HCT116 (cell line): ENCODE data around the gene MED13L. TPM values are rescaled to one million over a fixed set of nuclear protein-coding genes. Genes with fewer than 3 reads are reported as not detected.

Source experiments
- ATAC-seq: fragments of 200-7000 bp; cut with Tn5 transposase; 2 replicates; pipeline ENCODE4 v1.9.1; 2020; ENCODE audit warnings: mild to moderate bottlenecking, moderate library complexity
- BruUV-seq: library from RNA; stranded (reverse); fragments of 400-500 nt; replicated peaks from 2 replicates; lab custom pipeline; 2021; lab: Mats Ljungman, UMichigan
- CTCF ChIA-PET: fragments of 300-600 bp; sonication (Branson Sonifier 250); formaldehyde crosslinking; loops from one replicate; lab custom pipeline; 2021; ENCODE audit warnings: antibody characterized with exemption; lab: Charles Lee
- POLR2A ChIA-PET: fragments of 300-600, 350-600 bp; sonication (Branson Sonifier 250); formaldehyde crosslinking; loops from one replicate; lab custom pipeline; 2021; ENCODE audit warnings: antibody characterized with exemption; lab: Charles Lee
- RAD21 ChIA-PET, 2 experiments: fragments of 300-600 bp; sonication (Branson Sonifier 250); formaldehyde crosslinking; loops; one replicate each; lab custom pipeline; 2023; ENCODE audit warnings: low total read pairs in 2 of 2; ENCODE audit not compliant: uncharacterized antibody in 2 of 2, unreplicated experiment in 2 of 2, low non-redundant PET in 1 of 2; lab: Charles Lee
- DNase-seq: peaks from one replicate; pipeline ENCODE4 v3.0.0-alpha.2; 2010; ENCODE audit warnings: low read depth, low spot score
- H2AFZ ChIP-seq: fragments of 200-600 bp; shearing (Covaris generic), sonication (generic); 2 replicates; pipeline ENCODE4 v1.6.1; 2017; ENCODE audit warnings: low read depth, mixed run types, mixed read lengths, antibody characterized with exemption, low read length; ENCODE audit not compliant: poor library complexity, severe bottlenecking
- H3K27ac ChIP-seq: 2 replicates; pipeline ENCODE4 v1.5.1; 2012; ENCODE audit warnings: low read depth, low read length
- H3K27me3 ChIP-seq: fragments of 200-600 bp; sonication (generic); 2 replicates; pipeline ENCODE4 v1.6.1; 2016; ENCODE audit warnings: mixed run types, low read length, mixed read lengths; ENCODE audit not compliant: insufficient read depth
- H3K36me3 ChIP-seq, 2 experiments: fragments of 200-500 bp in 1 of 2; fragments of 200-600 bp in 1 of 2; sonication (Bioruptor generic) in 1 of 2; sonication (generic) in 1 of 2; 2 replicates each; pipeline versions ENCODE4 v1.5.1 to v1.6.1; 2014 to 2016; ENCODE audit warnings: low read length in 2 of 2, inconsistent platforms in 1 of 2, mixed read lengths in 1 of 2, mixed run types in 1 of 2; ENCODE audit not compliant: insufficient read depth in 2 of 2, control insufficient read depth in 1 of 2
- H3K4me1 ChIP-seq, 2 experiments: fragments of 200-600 bp in 1 of 2; sonication (generic) in 1 of 2; 2 replicates each; pipeline versions ENCODE4 v1.5.1 to v1.6.1; 2012 to 2017; ENCODE audit warnings: low read length in 2 of 2, inconsistent platforms in 1 of 2, mild to moderate bottlenecking in 1 of 2, mixed read lengths in 1 of 2, mixed run types in 1 of 2, moderate library complexity in 1 of 2; ENCODE audit not compliant: insufficient read depth in 2 of 2, control insufficient read depth in 1 of 2
- H3K4me2 ChIP-seq: fragments of 200-600 bp; sonication (generic); 2 replicates; pipeline ENCODE4 v1.6.1; 2017; ENCODE audit warnings: mixed run types, low read length, mixed read lengths
- H3K4me3 ChIP-seq, 2 experiments: fragments of 200-600 bp in 1 of 2; sonication (generic) in 1 of 2; replicated peaks in 1 of 2; 2 replicates each; pipeline ENCODE4 v1.5.1; 2011 to 2016; ENCODE audit warnings: low read length in 2 of 2, control low read depth in 1 of 2, low read depth in 1 of 2, mild to moderate bottlenecking in 1 of 2, mixed read lengths in 1 of 2, mixed run types in 1 of 2
- H3K79me2 ChIP-seq: fragments of 200-600 bp; sonication (generic); 2 replicates; pipeline ENCODE4 v1.6.1; 2017; ENCODE audit warnings: mild to moderate bottlenecking, mixed run types, low read length, moderate library complexity, mixed read lengths; ENCODE audit not compliant: insufficient read depth
- H3K9ac ChIP-seq: fragments of 200-600 bp; sonication (generic); 2 replicates; pipeline ENCODE4 v1.6.1; 2016; ENCODE audit warnings: low read length, mixed read lengths
- H3K9me2 ChIP-seq: fragments of 200-600 bp; sonication (generic), shearing (Covaris generic); 2 replicates; pipeline ENCODE4 v1.6.1; 2017; ENCODE audit warnings: mixed run types, mild to moderate bottlenecking, moderate library complexity; ENCODE audit not compliant: insufficient read depth
- H3K9me3 ChIP-seq, 2 experiments: fragments of 200-500 bp in 1 of 2; fragments of 200-600 bp in 1 of 2; sonication (Bioruptor generic) in 1 of 2; sonication (generic) in 1 of 2; 2 replicates each; pipeline ENCODE4 v1.6.1; 2014 to 2017; ENCODE audit warnings: low read length in 2 of 2, mixed read lengths in 2 of 2, inconsistent platforms in 1 of 2, low read depth in 1 of 2, mild to moderate bottlenecking in 1 of 2, mixed run types in 1 of 2, moderate library complexity in 1 of 2; ENCODE audit not compliant: control insufficient read depth in 1 of 2, insufficient read depth in 1 of 2
- H4K20me1 ChIP-seq: fragments of 200-600 bp; sonication (generic), shearing (Covaris generic); 2 replicates; pipeline ENCODE4 v1.6.1; 2017; ENCODE audit warnings: mixed run types, mild to moderate bottlenecking, moderate library complexity; ENCODE audit not compliant: insufficient read depth
- CBX3 ChIP-seq: IDR thresholded peaks from 2 replicates; pipeline ENCODE4 v1.6.1; 2012; ENCODE audit warnings: low read depth
- CEBPB ChIP-seq: IDR thresholded peaks from 2 replicates; pipeline ENCODE4 v1.6.1; 2012; ENCODE audit warnings: low read depth
- CTCF ChIP-seq, 3 experiments: fragments of 200-600 bp in 1 of 3; sonication (generic) in 1 of 3; IDR thresholded peaks in 2 of 3; conservative IDR thresholded peaks in 1 of 3; 2 replicates each; pipeline ENCODE4 v1.5.1; 2012 to 2017; ENCODE audit warnings: low read depth in 2 of 3, low read length in 2 of 3, antibody characterized with exemption in 1 of 3, borderline replicate concordance in 1 of 3, control low read depth in 1 of 3, mild to moderate bottlenecking in 1 of 3, mixed read lengths in 1 of 3, mixed run types in 1 of 3, moderate library complexity in 1 of 3; ENCODE audit not compliant: insufficient read depth in 1 of 3
- FOSL1 ChIP-seq: IDR thresholded peaks from 2 replicates; pipeline ENCODE4 v1.6.1; 2012; ENCODE audit warnings: low read depth
- JUND ChIP-seq: IDR thresholded peaks from 2 replicates; pipeline ENCODE4 v1.6.1; 2012
- MAX ChIP-seq: IDR thresholded peaks from 2 replicates; pipeline ENCODE4 v1.6.1; 2012
- POLR2AphosphoS5 ChIP-seq: IDR thresholded peaks from 2 replicates; pipeline ENCODE4 v1.6.1; 2011; ENCODE audit warnings: mild to moderate bottlenecking, low read depth, low read length, moderate library complexity
- RAD21 ChIP-seq: IDR thresholded peaks from 2 replicates; pipeline ENCODE4 v1.6.1; 2012; ENCODE audit warnings: low read depth, mild to moderate bottlenecking
- REST ChIP-seq: IDR thresholded peaks from 2 replicates; pipeline ENCODE4 v1.6.1; 2012; ENCODE audit warnings: low read depth
- SIN3A ChIP-seq: IDR thresholded peaks from 2 replicates; pipeline ENCODE4 v1.6.1; 2012; ENCODE audit warnings: low read depth
- SP1 ChIP-seq: IDR thresholded peaks from 2 replicates; pipeline ENCODE4 v1.6.1; 2012; ENCODE audit warnings: low read depth
- SRF ChIP-seq: IDR thresholded peaks from 2 replicates; pipeline ENCODE4 v1.6.1; 2012; ENCODE audit warnings: low read depth
- TCF7L2 ChIP-seq: IDR thresholded peaks from 2 replicates; pipeline ENCODE4 v1.7.0; 2011; ENCODE audit warnings: borderline replicate concordance, inconsistent platforms; ENCODE audit not compliant: insufficient read depth, insufficient read length; ENCODE audit errors: extremely low read depth
- ZFX ChIP-seq: fragments of 450-650 bp; IDR thresholded peaks from 2 replicates; pipeline ENCODE4 v1.6.1; 2017
- ZNF274 ChIP-seq: fragments of 200-500 bp; sonication (Bioruptor generic); IDR thresholded peaks from 2 replicates; pipeline ENCODE4 v1.6.1; 2014; ENCODE audit warnings: mild to moderate bottlenecking, low read depth, low read length, inconsistent platforms
- intact Hi-C: fragments of 100-400 bp; cut with micrococcal nuclease; formaldehyde crosslinking; loops from 2 replicates; pipeline ENCODE4 v1.10.0; 2022
- total RNA-seq: library from RNA; stranded (reverse); gene quantifications from one replicate; pipeline ENCODE4 v1.2.1, GENCODE V29; 2021; ENCODE audit not compliant: unreplicated experiment

MED13L gene
- total RNA-seq, 1 experiment from 2014 or later, result 176 TPM

- Histone ChIP-seq H3K4me1 (peaks cover 2 to 6% of the 10 kb centered on the region in 2 experiments; a peak in 2 of 4 replicates), H3K9me2 (no peaks in the 10 kb centered on the region), H2AFZ (no peak overlapping the region), H3K27ac (no peak overlapping the region), H3K9me3 (no peaks in the 10 kb centered on the region), H3K4me3 (no peak overlapping the region), H4K20me1 (peaks cover 41% of the 10 kb centered on the region; the same call in 1 of the 2 replicates), H3K4me2 (no peak overlapping the region), H3K36me3 (no peaks in the 10 kb centered on the region), H3K27me3 (no peaks in the 10 kb centered on the region), H3K79me2 (peaks cover 98% of the 10 kb centered on the region), H3K9ac (no peak overlapping the region)
- ATAC-seq, result no peak
- no peak for DNase-seq
- ChIA-PET CTCF (no interaction called here), RAD21 (no interaction called here), POLR2A (no interaction called here)
- no TSS peak for BruUV-seq
- TF ChIP-seq CEBPB (no peak), REST (no peak), ZNF274 (no peak), JUND (no peak), CBX3 (no peak), ZFX (no peak), SIN3A (no peak), RAD21 (no peak), POLR2AphosphoS5 (no peak), SP1 (no peak), FOSL1 (no peak), MAX (no peak), CTCF (IDR thresholded peaks at IDR 0.05 in 2 of 3, conservative IDR thresholded peaks at IDR 0.05 in 1 of 3; ENCODE audit: borderline replicate concordance in 1 of 3, insufficient read depth in 1 of 3, low read depth in 2 of 3, low read length in 2 of 3) (no peak), TCF7L2 (no peak), SRF (no peak)
- intact Hi-C loops, result no loop called here
Observed at GRCh38 chr12:116071555-116072230, 205.8 kb downstream of the MED13L start.
